ENCODE measurements around the gene NDUFS2.

NDUFS2 gene

GRCh38 chr1:161226759-161227158 lies 24.6 kb downstream of the NDUFS2 start:
- no peak for ATAC-seq
- TF ChIP-seq PATZ1 (CRISPR knock-in tag; IDR thresholded peaks at IDR 0.05; ENCODE audit: borderline replicate concordance) (no peak), OSR1 (CRISPR knock-in tag; IDR thresholded peaks at IDR 0.05) (no peak), ZC3H10 (CRISPR knock-in tag; IDR thresholded peaks at IDR 0.05) (no peak), BACH2 (CRISPR knock-in tag; IDR thresholded peaks at IDR 0.05; ENCODE audit: borderline replicate concordance) (no peak), CSRNP3 (CRISPR knock-in tag; IDR thresholded peaks at IDR 0.05) (no peak), TCF4 (CRISPR knock-in tag; IDR thresholded peaks at IDR 0.05; ENCODE audit: borderline replicate concordance) (no peak), ZNF8 (CRISPR knock-in tag; IDR thresholded peaks at IDR 0.05) (no peak), RARB (CRISPR knock-in tag; IDR thresholded peaks at IDR 0.05) (no peak), TSHZ2 (CRISPR knock-in tag; IDR thresholded peaks at IDR 0.05) (no peak), ESRRG (CRISPR knock-in tag; IDR thresholded peaks at IDR 0.05) (no peak), CSDC2 (CRISPR knock-in tag; IDR thresholded peaks at IDR 0.05) (no peak), ZFP30 (CRISPR knock-in tag; IDR thresholded peaks at IDR 0.05) (no peak), GLIS3 (CRISPR knock-in tag; IDR thresholded peaks at IDR 0.05) (no peak), POU6F1 (CRISPR knock-in tag; IDR thresholded peaks at IDR 0.05; ENCODE audit: borderline replicate concordance, low read depth) (no peak), ISL1 (CRISPR knock-in tag; IDR thresholded peaks at IDR 0.05) (no peak)

- ATAC-seq = peak; percentile 64
- TF ChIP-seq TCF4 (CRISPR knock-in tag; IDR thresholded peaks at IDR 0.05; ENCODE audit: borderline replicate concordance) (no peak), CSDC2 (CRISPR knock-in tag; IDR thresholded peaks at IDR 0.05) (no peak), CSRNP3 (CRISPR knock-in tag; IDR thresholded peaks at IDR 0.05) (no peak), ZNF70 (CRISPR knock-in tag; IDR thresholded peaks at IDR 0.05) (no peak), TSHZ2 (CRISPR knock-in tag; IDR thresholded peaks at IDR 0.05) (no peak), BACH2 (CRISPR knock-in tag; IDR thresholded peaks at IDR 0.05; ENCODE audit: borderline replicate concordance) (no peak), ZFP3 (CRISPR knock-in tag; IDR thresholded peaks at IDR 0.05) (no peak), PATZ1 (CRISPR knock-in tag; IDR thresholded peaks at IDR 0.05; ENCODE audit: borderline replicate concordance) (no peak)
Observed at GRCh38 chr1:161227196-161227871, 25.2 kb downstream of the NDUFS2 start.

Data from SK-N-SH treated with all-trans-retinoic acid at 6 μM for 48 hours (cell line).